Activated CD4-positive, alpha-beta T cell treated with anti-CD3 and anti-CD28 coated beads, Interleukin-2, amount 10 ng/mL, durations not matched to agents 7 days and 5 days (primary cell): ENCODE measurements around the gene VPS9D1. TPM values are rescaled to one million over a fixed set of nuclear protein-coding genes. Genes with fewer than 3 reads are reported as not detected.
"Not testable (repeated sequence)": the region's sequence is repeated elsewhere in the genome, so short reads cannot be mapped to it uniquely, and the experiment has no call there.

Experiments used
- CTCF ChIA-PET: fragments of 350-600 bp; sonication (Branson Sonifier 250); formaldehyde crosslinking; loops from one replicate; lab custom pipeline; 2021; ENCODE audit warnings: antibody characterized with exemption; lab: Charles Lee
- POLR2A ChIA-PET: fragments of 350-600 bp; sonication (Branson Sonifier 250); formaldehyde crosslinking; loops from one replicate; lab custom pipeline; 2021; ENCODE audit warnings: antibody characterized with exemption; lab: Charles Lee
- DNase-seq: peaks from one replicate; pipeline ENCODE4 v3.0.0-alpha.2; 2020
- H3K27ac Mint-ChIP-seq: one replicate; pipeline ENCODE4 v1.8.0; 2021; ENCODE audit warnings: mild to moderate bottlenecking, moderate library complexity, mixed read lengths
- H3K27me3 Mint-ChIP-seq: one replicate; pipeline ENCODE4 v1.8.0; 2021; ENCODE audit warnings: mixed read lengths
- H3K36me3 Mint-ChIP-seq: one replicate; pipeline ENCODE4 v1.8.0; 2021; ENCODE audit warnings: low read depth, mixed read lengths
- H3K4me1 Mint-ChIP-seq: one replicate; pipeline ENCODE4 v1.8.0; 2021; ENCODE audit warnings: mixed read lengths
- H3K4me3 Mint-ChIP-seq: one replicate; pipeline ENCODE4 v1.8.0; 2021; ENCODE audit warnings: mild to moderate bottlenecking, moderate library complexity, mixed read lengths
- H3K9me3 Mint-ChIP-seq: one replicate; pipeline ENCODE4 v1.8.0; 2021; ENCODE audit warnings: mixed read lengths
- total RNA-seq, 2 experiments: library from RNA; stranded (reverse); gene quantifications; one replicate each; pipeline ENCODE4 v1.2.3, GENCODE V29; 2021

VPS9D1 gene
- total RNA-seq, 2 experiments from 2014 or later = 10.8 to 13.4 TPM

- H3K27ac Mint-ChIP-seq, H3K9me3 Mint-ChIP-seq, H3K27me3 Mint-ChIP-seq, DNase-seq, H3K4me3 Mint-ChIP-seq, POLR2A ChIA-PET: not testable (repeated sequence)
- H3K4me1 Mint-ChIP-seq = peaks cover 23% of the 10 kb centered on the region
- CTCF ChIA-PET = interaction anchor here (1.2 to 2.0 kb wide), 2 partner anchors 167 to 169 kb away, joined by 4 read pairs; no protein-coding TSS in a partner anchor
- peaks cover 12% of the 10 kb centered on the region for H3K36me3 Mint-ChIP-seq
These were observed 26.0 kb downstream of the VPS9D1 start for GRCh38 chr16:89694784-89695085.

- no peak overlapping the region for H3K27ac Mint-ChIP-seq
- H3K4me1 Mint-ChIP-seq = peaks cover 21% of the 10 kb centered on the region
- H3K36me3 Mint-ChIP-seq = peaks cover 12% of the 10 kb centered on the region
- no peak for DNase-seq
- no peaks in the 10 kb centered on the region for H3K27me3 Mint-ChIP-seq
- ChIA-PET CTCF (interaction anchor here (0.6 to 1.2 kb wide), 3 partner anchors 164 to 167 kb away, joined by 3 to 4 read pairs (median 3); no protein-coding TSS in a partner anchor), POLR2A (no interaction called here)
- no peaks in the 10 kb centered on the region for H3K9me3 Mint-ChIP-seq
- no peak overlapping the region for H3K4me3 Mint-ChIP-seq
These were observed 26.5 kb downstream of the VPS9D1 start for GRCh38 chr16:89693931-89694783.

GRCh38 chr16:89693289-89693731 lies 27.4 kb downstream of the VPS9D1 start:
- H3K4me3 Mint-ChIP-seq = no peak overlapping the region

GRCh38 chr16:89691986-89692569 lies 28.6 kb downstream of the VPS9D1 start:
- H3K4me3 Mint-ChIP-seq = no peak overlapping the region
- CTCF ChIA-PET = interaction anchor here (1.1 to 2.5 kb wide), 2 partner anchors 8 to 14 kb away, joined by 3 to 8 read pairs; partner anchors contain the start of gene SPATA2L
- no peak overlapping the region for H3K27ac Mint-ChIP-seq
- DNase-seq = no peak
- peaks cover 26% of the 10 kb centered on the region for H3K4me1 Mint-ChIP-seq
- no peaks in the 10 kb centered on the region for H3K27me3 Mint-ChIP-seq
- H3K9me3 Mint-ChIP-seq = no peaks in the 10 kb centered on the region
- peaks cover 14% of the 10 kb centered on the region for H3K36me3 Mint-ChIP-seq
- POLR2A ChIA-PET = no interaction called here

More at GRCh38 chr16:89693289-89693731, 27.4 kb downstream of the VPS9D1 start:
- H3K27me3 Mint-ChIP-seq = no peaks in the 10 kb centered on the region
- POLR2A ChIA-PET = no interaction called here
- H3K36me3 Mint-ChIP-seq = peaks cover 10% of the 10 kb centered on the region
- peak overlapping the region; percentile 9 for H3K27ac Mint-ChIP-seq
- CTCF ChIA-PET = interaction anchor here (0.6 to 0.9 kb wide), 3 partner anchors 165 to 168 kb away, joined by 3 to 8 read pairs (median 3); no protein-coding TSS in a partner anchor
- no peaks in the 10 kb centered on the region for H3K9me3 Mint-ChIP-seq
- no peak for DNase-seq
- peaks cover 20% of the 10 kb centered on the region for H3K4me1 Mint-ChIP-seq

DNA sequence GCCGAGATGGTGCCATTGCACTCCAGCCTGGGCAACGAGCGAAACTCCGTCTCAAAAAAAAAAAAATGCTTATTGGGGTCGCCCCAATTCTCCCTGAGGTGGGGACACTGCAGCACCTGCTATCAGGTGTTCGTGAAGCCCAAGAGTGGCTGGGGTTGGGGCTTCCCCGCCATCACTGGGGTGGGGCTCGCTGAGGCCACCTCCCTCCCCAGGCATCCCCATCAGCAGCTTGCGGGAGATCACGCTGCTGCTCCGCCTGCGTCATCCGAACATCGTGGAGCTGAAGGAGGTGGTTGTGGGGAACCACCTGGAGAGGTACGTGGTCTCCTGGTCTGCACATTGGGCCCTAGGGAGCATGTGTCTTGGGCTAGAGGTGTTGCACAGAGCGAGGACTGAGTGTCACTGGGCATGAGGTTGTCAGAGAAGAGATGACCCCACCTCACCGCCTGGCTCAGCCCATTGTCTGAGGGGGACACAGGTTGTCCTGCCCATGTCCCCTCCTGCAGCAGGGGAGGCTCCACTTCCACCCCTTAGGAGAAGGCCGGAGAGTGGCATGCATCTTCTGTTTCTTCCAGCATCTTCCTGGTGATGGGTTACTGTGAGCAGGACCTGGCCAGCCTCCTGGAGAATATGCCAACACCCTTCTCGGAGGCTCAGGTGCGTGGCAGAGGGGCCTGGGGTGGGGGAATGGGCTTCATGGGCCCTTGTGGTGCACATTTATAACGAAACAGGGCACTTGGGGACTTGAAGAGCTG lies 29.3 kb downstream of the VPS9D1 start:
- H3K4me3 Mint-ChIP-seq = no peak overlapping the region
- peaks cover 24% of the 10 kb centered on the region for H3K4me1 Mint-ChIP-seq
- no peaks in the 10 kb centered on the region for H3K27me3 Mint-ChIP-seq
- no peaks in the 10 kb centered on the region for H3K9me3 Mint-ChIP-seq
- no peak overlapping the region for H3K27ac Mint-ChIP-seq
- POLR2A ChIA-PET = no interaction called here
- CTCF ChIA-PET = interaction anchor here (1.1 to 2.5 kb wide), 2 partner anchors 9 to 14 kb away, joined by 3 to 8 read pairs; partner anchors contain the start of gene SPATA2L
- peaks cover 14% of the 10 kb centered on the region for H3K36me3 Mint-ChIP-seq
- no peak for DNase-seq

GRCh38 chr16:89690392-89690901 lies 30.3 kb downstream of the VPS9D1 start:
- no peaks in the 10 kb centered on the region for H3K9me3 Mint-ChIP-seq
- peaks cover 14% of the 10 kb centered on the region for H3K36me3 Mint-ChIP-seq
- peaks cover 21% of the 10 kb centered on the region for H3K4me1 Mint-ChIP-seq
- H3K27me3 Mint-ChIP-seq = no peaks in the 10 kb centered on the region
- CTCF ChIA-PET = interaction anchor here (2.5 kb wide), 1 partner anchor 10 kb away, joined by 8 read pairs; the partner anchor contains the start of gene SPATA2L
- H3K27ac Mint-ChIP-seq = no peak overlapping the region
- H3K4me3 Mint-ChIP-seq = no peak overlapping the region
- POLR2A ChIA-PET = no interaction called here
- no peak for DNase-seq

GRCh38 chr16:89689621-89690020 lies 31.1 kb downstream of the VPS9D1 start:
- CTCF ChIA-PET = interaction anchor here (0.6 to 2.6 kb wide), 2 partner anchors 10 to 12 kb away, joined by 3 to 22 read pairs; no protein-coding TSS in a partner anchor
- DNase-seq, H3K9me3 Mint-ChIP-seq, H3K4me3 Mint-ChIP-seq, H3K27me3 Mint-ChIP-seq, H3K27ac Mint-ChIP-seq, POLR2A ChIA-PET: not testable (repeated sequence)
- Mint-ChIP-seq H3K4me1 (peaks cover 24% of the 10 kb centered on the region), H3K36me3 (peaks cover 17% of the 10 kb centered on the region)

- Mint-ChIP-seq H3K4me3 (no peak overlapping the region), H3K9me3 (peaks cover 3% of the 10 kb centered on the region), H3K4me1 (peaks cover 24% of the 10 kb centered on the region), H3K27ac (no peak overlapping the region), H3K27me3 (no peaks in the 10 kb centered on the region), H3K36me3 (peaks cover 18% of the 10 kb centered on the region)
- CTCF ChIA-PET = interaction anchor here (2.6 kb wide), 1 partner anchor 10 kb away, joined by 22 read pairs; no protein-coding TSS in a partner anchor
- POLR2A ChIA-PET = no interaction called here
- DNase-seq = no peak
These were observed 31.6 kb downstream of the VPS9D1 start for GRCh38 chr16:89689142-89689541.

DNA sequence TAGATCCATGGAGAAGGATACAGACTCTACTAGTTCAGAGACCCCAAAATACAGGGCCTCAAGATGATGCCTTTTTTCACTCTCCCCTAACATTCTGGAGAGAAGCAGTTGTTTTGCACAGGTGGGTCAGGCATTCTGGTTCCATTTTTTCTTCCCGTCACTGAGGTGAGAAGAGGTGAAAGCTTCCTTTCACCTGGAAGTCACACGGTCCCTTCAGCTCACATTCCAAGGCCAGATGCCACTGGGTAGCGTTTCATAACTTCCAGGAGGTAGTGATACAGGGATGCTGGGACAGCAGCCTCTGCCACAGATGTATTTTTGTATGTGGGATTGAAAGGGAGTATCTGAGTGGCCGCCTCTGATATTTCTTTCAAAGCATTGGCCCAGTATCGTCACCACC lies 32.3 kb downstream of the VPS9D1 start:
- DNase-seq = no peak
- Mint-ChIP-seq H3K27me3 (no peaks in the 10 kb centered on the region), H3K4me3 (peak overlapping the region; percentile 92), H3K27ac (peak overlapping the region; percentile 46), H3K4me1 (peaks cover 24% of the 10 kb centered on the region), H3K36me3 (peaks cover 15% of the 10 kb centered on the region), H3K9me3 (peaks cover 3% of the 10 kb centered on the region)
- CTCF ChIA-PET = interaction anchor here (2.6 kb wide), 1 partner anchor 11 kb away, joined by 22 read pairs; no protein-coding TSS in a partner anchor
- POLR2A ChIA-PET = no interaction called here

DNA sequence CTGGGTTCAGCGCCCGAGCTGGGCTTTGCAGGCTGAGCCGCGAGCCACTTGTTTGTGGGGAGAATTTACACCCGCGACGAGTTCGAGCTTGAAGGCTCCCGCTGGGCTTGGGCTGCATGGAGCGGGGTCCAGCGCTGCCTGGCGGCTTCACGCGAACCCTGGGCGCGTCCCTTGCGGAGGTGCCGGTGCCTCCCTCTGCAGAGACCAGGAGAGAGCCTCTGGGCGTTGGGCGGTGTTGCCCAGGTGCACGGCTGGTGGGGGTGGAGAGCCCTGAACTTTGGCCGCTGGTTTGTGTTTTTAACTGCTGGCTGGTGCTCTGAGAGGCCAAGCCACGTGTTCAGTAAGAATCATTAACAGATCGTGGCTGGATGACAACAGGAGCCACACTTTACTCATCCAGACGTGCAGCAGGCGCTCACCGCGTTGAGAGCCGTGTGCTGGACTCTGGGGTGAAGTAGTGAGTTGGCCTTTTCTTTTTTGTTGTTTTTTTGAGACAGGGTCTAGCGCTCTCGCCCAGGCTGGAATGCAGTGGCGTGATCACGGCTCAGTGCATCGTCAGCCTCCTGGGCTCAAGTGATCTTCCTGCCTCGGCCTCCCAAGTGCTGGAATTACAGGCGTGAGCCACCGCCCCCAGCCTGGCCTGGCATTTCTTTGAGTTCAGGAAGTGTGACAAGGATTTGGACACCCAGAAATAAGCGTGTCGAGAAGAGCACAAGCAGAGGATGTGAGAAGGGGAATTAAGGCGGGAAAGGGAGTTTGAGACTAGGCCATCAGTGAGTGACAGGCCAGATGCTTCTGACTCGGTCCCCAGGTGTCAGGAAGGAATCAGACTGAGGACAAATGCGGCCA lies 33.4 kb downstream of the VPS9D1 start:
- H3K9me3 Mint-ChIP-seq = peaks cover 3% of the 10 kb centered on the region
- DNase-seq = no peak
- H3K4me3 Mint-ChIP-seq = peak overlapping the region; percentile 92
- H3K4me1 Mint-ChIP-seq = peaks cover 24% of the 10 kb centered on the region
- H3K36me3 Mint-ChIP-seq = peaks cover 12% of the 10 kb centered on the region
- peak overlapping the region; percentile 80 for H3K27ac Mint-ChIP-seq
- ChIA-PET CTCF (interaction anchor here (1.7 to 2.6 kb wide), 4 partner anchors 12 to 19 kb away, joined by 6 to 22 read pairs (median 14); no protein-coding TSS in a partner anchor), POLR2A (no interaction called here)
- H3K27me3 Mint-ChIP-seq = no peaks in the 10 kb centered on the region

DNA sequence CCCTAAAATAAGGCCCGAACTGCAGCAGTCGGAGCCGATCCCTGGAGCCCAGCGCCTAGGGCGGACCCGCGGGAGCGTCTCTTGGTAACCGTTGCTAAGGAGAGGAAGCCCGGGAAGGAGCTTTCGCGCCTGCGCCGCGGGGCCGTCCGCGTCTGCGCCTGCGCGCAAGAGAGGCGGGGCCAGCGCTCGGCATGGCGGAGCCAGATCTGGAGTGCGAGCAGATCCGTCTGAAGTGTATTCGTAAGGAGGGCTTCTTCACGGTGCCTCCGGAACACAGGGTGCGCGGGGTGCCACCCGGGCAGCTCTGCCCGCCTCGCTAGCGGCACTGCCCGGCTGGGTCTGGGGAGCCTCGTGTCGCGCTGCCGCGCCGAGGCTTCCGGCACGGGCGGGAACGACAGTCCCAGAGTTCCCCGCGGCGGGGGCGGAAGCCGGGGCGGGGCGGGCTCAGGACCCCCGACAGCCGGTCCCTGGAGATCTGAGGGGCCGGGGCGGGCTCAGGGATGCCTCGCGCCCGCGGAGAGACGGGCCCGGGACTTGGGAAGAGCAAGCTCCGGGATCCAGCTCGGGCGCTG lies 34.1 kb downstream of the VPS9D1 start, which contains the start of gene CDK10:
TSS of gene CDK10 (plus strand) at position 170 of the 572 bp plus-strand sequence. CDS start at position 192, 22 bp downstream.
- DNase-seq = peak; percentile 88
- ChIA-PET CTCF (interaction anchor here (0.6 to 2.6 kb wide), 5 partner anchors 11 to 767 kb away, joined by 3 to 19 read pairs (median 6); no protein-coding TSS in a partner anchor), POLR2A (no interaction called here)
- Mint-ChIP-seq H3K9me3 (peaks cover 3% of the 10 kb centered on the region), H3K4me3 (peak within 1 kb of the TSS; percentile 92), H3K27me3 (no peaks in the 10 kb centered on the region), H3K36me3 (peaks cover 12% of the 10 kb centered on the region), H3K4me1 (peaks cover 24% of the 10 kb centered on the region), H3K27ac (peak within 1 kb of the TSS; percentile 90)
